WTC11 (cell line): Measurements from ENCODE around the gene NCBP3.

Source experiments
- CBFB ChIP-seq: sonication (generic); formaldehyde crosslinking; IDR thresholded peaks from 2 replicates; pipeline ENCODE4 v1.8.1; 2022; ENCODE audit warnings: mild to moderate bottlenecking, low read depth, missing genetic modification reagents
- ELF4 ChIP-seq: sonication (generic); formaldehyde crosslinking; IDR thresholded peaks from 2 replicates; pipeline ENCODE4 v1.8.1; 2022; ENCODE audit warnings: low read depth, mild to moderate bottlenecking, moderate library complexity, missing genetic modification reagents
- FOXJ3 ChIP-seq: sonication (generic); formaldehyde crosslinking; IDR thresholded peaks from 2 replicates; pipeline ENCODE4 v1.9.0; 2021; ENCODE audit warnings: missing genetic modification reagents, mild to moderate bottlenecking, borderline replicate concordance
- FOXK1 ChIP-seq: sonication (generic); formaldehyde crosslinking; IDR thresholded peaks from 2 replicates; pipeline ENCODE4 v1.8.0; 2022; ENCODE audit warnings: mild to moderate bottlenecking, moderate library complexity, missing genetic modification reagents
- TEAD1 ChIP-seq: sonication (generic); formaldehyde crosslinking; IDR thresholded peaks from 2 replicates; pipeline ENCODE4 v1.8.0; 2022; ENCODE audit warnings: mild to moderate bottlenecking, missing genetic modification reagents
- TEAD4 ChIP-seq: sonication (generic); formaldehyde crosslinking; IDR thresholded peaks from 2 replicates; pipeline ENCODE4 v1.8.0; 2022; ENCODE audit warnings: mild to moderate bottlenecking, missing genetic modification reagents
- ZNF263 ChIP-seq: sonication (generic); formaldehyde crosslinking; IDR thresholded peaks from 2 replicates; pipeline ENCODE4 v1.8.1; 2022; ENCODE audit warnings: low read depth, mild to moderate bottlenecking, moderate library complexity, missing genetic modification reagents
- TF ChIP-seq, protein P1 (sequence below): fragments of 200-600 bp; IDR thresholded peaks from 2 replicates; pipeline ENCODE4 v1.8.0; 2022; ENCODE audit warnings: antibody characterized with exemption
- TF ChIP-seq, protein P2 (sequence below): sonication (generic); formaldehyde crosslinking; IDR thresholded peaks from 2 replicates; pipeline ENCODE4 v1.8.0; 2022; ENCODE audit warnings: mild to moderate bottlenecking, missing genetic modification reagents
- TF ChIP-seq, protein P3 (sequence below): sonication (generic); formaldehyde crosslinking; IDR thresholded peaks from 2 replicates; pipeline ENCODE4 v1.8.1; 2023; ENCODE audit warnings: mild to moderate bottlenecking, missing genetic modification reagents, moderate library complexity

DNA sequence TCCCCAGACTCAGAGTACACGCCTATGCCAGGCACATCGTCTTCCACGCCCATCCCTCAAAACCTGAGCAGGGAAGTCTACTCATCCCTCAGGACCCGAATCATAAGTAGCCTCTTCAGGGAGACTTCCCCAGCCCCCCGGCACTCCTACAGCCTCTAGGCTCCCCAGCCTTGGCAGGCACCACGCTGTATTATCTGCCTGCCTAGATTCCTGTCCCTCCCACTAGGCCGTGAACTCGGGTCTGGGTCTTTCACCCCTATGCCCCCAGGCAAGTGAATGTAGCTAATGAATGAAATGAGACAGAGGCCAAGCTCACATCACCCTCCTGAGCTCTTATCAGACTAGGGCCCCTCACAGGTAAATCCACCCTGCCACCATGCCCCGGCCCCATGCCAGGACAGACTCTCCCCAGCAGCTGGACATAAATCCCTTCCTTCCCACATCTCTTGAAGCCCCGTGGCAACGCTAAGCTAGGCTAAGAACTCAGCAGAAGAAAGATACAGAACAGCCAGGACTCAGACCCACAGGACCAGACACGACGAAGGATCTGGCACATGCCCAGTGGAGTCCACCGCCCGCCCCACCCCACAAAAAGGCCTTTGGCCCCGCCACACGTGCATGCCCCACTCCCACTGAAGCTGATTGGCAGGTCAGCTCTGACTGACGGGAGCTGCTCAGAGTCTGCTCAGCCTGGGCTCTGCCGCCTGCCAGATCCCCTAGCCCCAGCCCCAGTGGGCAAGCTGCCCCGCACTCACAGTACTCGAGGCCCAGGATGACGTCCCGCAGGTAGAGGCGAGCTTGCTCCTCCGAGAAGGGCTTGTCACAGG is 33.8 kb upstream of the NCBP3 start:
- TF ChIP-seq, protein P1, sequence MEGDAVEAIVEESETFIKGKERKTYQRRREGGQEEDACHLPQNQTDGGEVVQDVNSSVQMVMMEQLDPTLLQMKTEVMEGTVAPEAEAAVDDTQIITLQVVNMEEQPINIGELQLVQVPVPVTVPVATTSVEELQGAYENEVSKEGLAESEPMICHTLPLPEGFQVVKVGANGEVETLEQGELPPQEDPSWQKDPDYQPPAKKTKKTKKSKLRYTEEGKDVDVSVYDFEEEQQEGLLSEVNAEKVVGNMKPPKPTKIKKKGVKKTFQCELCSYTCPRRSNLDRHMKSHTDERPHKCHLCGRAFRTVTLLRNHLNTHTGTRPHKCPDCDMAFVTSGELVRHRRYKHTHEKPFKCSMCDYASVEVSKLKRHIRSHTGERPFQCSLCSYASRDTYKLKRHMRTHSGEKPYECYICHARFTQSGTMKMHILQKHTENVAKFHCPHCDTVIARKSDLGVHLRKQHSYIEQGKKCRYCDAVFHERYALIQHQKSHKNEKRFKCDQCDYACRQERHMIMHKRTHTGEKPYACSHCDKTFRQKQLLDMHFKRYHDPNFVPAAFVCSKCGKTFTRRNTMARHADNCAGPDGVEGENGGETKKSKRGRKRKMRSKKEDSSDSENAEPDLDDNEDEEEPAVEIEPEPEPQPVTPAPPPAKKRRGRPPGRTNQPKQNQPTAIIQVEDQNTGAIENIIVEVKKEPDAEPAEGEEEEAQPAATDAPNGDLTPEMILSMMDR: no peak
- TF ChIP-seq, protein P2, sequence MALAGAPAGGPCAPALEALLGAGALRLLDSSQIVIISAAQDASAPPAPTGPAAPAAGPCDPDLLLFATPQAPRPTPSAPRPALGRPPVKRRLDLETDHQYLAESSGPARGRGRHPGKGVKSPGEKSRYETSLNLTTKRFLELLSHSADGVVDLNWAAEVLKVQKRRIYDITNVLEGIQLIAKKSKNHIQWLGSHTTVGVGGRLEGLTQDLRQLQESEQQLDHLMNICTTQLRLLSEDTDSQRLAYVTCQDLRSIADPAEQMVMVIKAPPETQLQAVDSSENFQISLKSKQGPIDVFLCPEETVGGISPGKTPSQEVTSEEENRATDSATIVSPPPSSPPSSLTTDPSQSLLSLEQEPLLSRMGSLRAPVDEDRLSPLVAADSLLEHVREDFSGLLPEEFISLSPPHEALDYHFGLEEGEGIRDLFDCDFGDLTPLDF (CRISPR knock-in tag): no peak
- TF ChIP-seq TEAD4 (CRISPR knock-in tag) (no peak), ZNF263 (CRISPR knock-in tag) (no peak), TEAD1 (CRISPR knock-in tag) (no peak), FOXK1 (CRISPR knock-in tag) (no peak), ELF4 (CRISPR knock-in tag) (no peak), CBFB (CRISPR knock-in tag) (no peak), FOXJ3 (no peak)
- TF ChIP-seq, protein P3, sequence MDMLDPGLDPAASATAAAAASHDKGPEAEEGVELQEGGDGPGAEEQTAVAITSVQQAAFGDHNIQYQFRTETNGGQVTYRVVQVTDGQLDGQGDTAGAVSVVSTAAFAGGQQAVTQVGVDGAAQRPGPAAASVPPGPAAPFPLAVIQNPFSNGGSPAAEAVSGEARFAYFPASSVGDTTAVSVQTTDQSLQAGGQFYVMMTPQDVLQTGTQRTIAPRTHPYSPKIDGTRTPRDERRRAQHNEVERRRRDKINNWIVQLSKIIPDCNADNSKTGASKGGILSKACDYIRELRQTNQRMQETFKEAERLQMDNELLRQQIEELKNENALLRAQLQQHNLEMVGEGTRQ: no peak
